NCI-H187 (cell line): ENCODE measurements around the gene EEF2.
"Not testable (repeated sequence)": the region's sequence is repeated elsewhere in the genome, so short reads cannot be mapped to it uniquely, and the experiment has no call there.

Source experiments
- DNase-seq, 2 experiments: peaks; one replicate each; lab custom pipeline; 2025; lab: John Stamatoyannopoulos, UW

The EEF2 gene

GRCh38 chr19:3968556-3969434 lies 16.5 kb downstream of the EEF2 start:
- no peak for DNase-seq

- not testable (repeated sequence) for DNase-seq
Measured at GRCh38 chr19:3967983-3968382, 17.3 kb downstream of the EEF2 start.

GRCh38 chr19:3966051-3967017 lies 18.9 kb downstream of the EEF2 start:
- no peak for DNase-seq

- DNase-seq: no peak
Measured at GRCh38 chr19:3964256-3965194, 20.7 kb downstream of the EEF2 start.

- no peak for DNase-seq
Measured at GRCh38 chr19:3963458-3964255, 21.6 kb downstream of the EEF2 start.

- no peak for DNase-seq
Measured at GRCh38 chr19:3961007-3961406, 24.3 kb downstream of the EEF2 start.

- DNase-seq: no peak
Measured at GRCh38 chr19:3959766-3960131, 25.5 kb downstream of the EEF2 start.

GRCh38 chr19:3958836-3959765 lies 26.2 kb downstream of the EEF2 start:
- DNase-seq: no peak

- no peak for DNase-seq
Measured at GRCh38 chr19:3955688-3956087, 29.6 kb downstream of the EEF2 start.

DNA sequence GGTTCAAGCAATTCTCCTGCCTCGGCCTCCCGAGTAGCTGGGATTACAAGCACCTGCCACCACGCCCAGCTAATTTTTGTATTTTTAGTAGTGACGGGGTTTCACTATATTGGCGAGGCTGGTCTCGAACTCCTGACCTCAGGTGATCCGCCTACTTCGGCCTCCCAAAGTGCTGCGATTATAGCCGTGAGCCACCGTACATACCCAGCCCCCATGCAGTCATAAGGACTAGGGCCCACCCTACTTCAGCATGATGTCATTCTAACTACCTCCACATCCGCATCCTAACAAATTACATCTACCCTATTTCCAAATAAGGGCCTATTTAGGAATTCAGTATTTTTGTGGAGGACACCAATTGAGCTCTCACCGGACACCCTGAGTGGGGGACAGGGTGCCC lies 30.0 kb downstream of the EEF2 start:
- not testable (repeated sequence) for DNase-seq

- no peak for DNase-seq
Measured at GRCh38 chr19:3954107-3954506, 31.2 kb downstream of the EEF2 start.

DNA sequence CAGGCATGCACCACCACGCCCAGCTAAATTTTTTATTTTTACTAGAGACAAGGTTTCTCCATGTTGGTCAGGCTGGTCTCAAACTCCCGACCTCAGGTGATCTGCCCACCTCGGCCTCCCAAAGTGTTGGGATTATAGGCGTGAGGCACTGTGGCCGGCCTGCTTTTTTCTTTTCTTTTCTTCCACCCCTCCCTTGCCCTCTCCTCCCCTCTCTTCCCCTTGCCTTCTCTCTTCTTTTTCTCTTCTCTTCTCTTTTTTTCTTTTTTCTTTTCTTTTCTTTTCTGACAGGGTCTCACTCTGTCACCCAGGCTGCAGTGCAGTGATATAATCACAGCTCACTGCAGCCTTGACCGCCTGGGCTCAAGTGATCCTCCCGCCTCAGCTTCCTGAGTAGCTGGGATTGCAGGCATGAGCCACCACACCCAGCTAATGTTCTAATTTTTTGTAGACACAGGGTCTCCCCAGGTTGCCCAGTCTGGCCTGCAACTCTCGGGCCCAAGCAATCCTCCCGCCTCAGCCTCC lies 32.4 kb downstream of the EEF2 start:
- not testable (repeated sequence) for DNase-seq

GRCh38 chr19:3950871-3951861 lies 34.1 kb downstream of the EEF2 start:
- no peak for DNase-seq

GRCh38 chr19:3949997-3950859 lies 35.0 kb downstream of the EEF2 start:
- no peak for DNase-seq

- DNase-seq: no peak
Measured at GRCh38 chr19:3949294-3949693, 36.0 kb downstream of the EEF2 start.

DNA sequence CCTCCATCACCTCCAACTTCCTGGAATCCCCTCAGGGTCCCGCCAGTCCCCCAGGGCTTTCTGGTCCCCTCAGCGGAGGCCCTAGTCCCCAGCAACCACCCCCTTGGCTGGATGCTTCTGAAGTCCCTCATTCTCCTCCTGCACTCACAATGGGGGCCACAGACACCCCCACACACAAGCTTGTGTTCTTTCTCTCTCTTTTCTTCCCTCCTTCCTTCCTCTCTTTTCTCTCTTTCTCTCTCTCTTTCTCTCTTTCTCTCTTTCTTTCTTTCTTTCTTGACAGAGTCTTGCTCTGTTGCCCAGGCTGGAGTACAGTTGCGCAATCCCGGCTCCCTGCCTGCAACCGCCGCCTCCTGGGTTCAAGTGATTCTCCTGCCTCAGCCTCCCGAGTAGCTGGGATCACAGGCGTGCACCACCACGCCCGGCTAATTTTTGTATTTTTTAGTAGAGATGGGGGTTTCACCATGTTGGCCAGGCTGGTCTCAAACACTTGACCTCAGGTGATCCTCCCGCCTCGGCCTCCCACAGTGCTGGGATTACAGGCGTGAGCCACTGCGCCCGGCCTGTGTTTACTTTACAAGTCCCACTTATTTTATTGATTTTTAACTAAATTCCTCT lies 37.8 kb downstream of the EEF2 start:
- DNase-seq: not testable (repeated sequence)

DNA sequence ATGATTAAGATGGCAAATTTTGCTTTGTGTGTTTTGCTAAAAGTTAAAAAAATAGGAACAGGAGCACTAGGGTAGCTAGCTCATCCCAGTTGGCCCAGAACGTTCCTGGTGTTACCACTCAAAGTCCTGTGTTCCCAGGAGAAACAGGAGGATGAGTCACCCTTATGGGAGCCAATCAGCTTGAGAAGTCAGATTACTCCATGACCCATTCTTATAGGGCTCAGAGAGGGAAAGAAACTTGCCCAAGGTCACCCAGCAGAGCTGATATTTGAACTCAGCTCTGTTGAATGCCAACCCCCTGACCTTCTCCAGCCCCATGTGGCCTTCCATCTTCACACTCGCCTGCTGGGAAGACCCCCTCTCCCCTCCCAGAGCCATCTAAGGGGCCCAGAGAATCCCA lies 39.4 kb downstream of the EEF2 start:
- no peak for DNase-seq
